KBM-7 (cell line): Measurements from ENCODE around the gene CUL4A.
"Not testable (repeated sequence)": the region's sequence is repeated elsewhere in the genome, so short reads cannot be mapped to it uniquely, and the experiment has no call there.

Experiments used
- DNase-seq: peaks from one replicate; pipeline ENCODE4 v3.0.0-alpha.2; 2015
- in situ Hi-C: fragments of 300-500 bp; cut with MboI; formaldehyde crosslinking; loops from 2 replicates; pipeline ENCODE4 v1.14.3; 2020; ENCODE audit warnings: low sequenced_read_pairs, low pct_unique_long_range_greater_than_20kb, mixed read lengths

Gene CUL4A

DNA sequence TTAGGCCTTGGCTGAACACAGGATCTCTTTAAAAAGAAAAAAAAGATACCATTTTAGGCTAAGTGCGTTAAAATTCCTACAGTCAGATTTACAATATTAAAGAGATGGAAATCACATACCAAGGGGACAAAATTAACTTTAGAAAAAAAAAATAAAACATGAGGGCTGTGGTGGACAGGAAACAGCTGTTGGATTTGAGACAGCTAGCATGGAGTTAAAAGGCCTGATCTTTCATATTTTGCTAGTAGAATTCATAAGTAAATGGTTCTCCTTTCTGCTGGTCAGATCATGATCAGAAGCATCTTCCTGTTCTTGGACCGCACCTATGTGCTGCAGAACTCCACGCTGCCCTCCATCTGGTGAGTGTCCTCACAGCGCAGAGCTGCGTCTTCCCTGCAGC is 19.7 kb downstream of the CUL4A start:
- no peak for DNase-seq
- in situ Hi-C loops: no loop called here

DNA sequence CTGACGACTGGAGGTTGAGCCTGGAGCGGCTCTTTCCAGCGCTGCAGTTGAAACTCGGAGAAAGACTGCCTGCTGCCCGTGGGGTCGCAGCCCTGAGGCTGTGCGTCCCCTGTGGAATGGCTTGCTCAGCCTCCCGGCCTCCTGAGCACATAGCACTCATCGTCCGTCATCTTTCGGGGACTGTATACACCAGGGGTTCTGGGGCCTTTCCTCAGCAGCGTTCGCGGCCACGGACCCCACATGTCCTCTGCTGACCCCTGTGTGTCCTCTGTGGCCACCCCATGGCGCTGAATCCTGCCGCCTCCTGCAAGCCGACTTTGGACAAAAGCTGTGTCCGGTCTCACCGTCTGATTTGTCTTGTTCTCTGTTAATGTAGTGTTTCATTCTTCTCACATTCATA is 20.4 kb downstream of the CUL4A start:
- DNase-seq: no peak
- in situ Hi-C loops: no loop called here

DNA sequence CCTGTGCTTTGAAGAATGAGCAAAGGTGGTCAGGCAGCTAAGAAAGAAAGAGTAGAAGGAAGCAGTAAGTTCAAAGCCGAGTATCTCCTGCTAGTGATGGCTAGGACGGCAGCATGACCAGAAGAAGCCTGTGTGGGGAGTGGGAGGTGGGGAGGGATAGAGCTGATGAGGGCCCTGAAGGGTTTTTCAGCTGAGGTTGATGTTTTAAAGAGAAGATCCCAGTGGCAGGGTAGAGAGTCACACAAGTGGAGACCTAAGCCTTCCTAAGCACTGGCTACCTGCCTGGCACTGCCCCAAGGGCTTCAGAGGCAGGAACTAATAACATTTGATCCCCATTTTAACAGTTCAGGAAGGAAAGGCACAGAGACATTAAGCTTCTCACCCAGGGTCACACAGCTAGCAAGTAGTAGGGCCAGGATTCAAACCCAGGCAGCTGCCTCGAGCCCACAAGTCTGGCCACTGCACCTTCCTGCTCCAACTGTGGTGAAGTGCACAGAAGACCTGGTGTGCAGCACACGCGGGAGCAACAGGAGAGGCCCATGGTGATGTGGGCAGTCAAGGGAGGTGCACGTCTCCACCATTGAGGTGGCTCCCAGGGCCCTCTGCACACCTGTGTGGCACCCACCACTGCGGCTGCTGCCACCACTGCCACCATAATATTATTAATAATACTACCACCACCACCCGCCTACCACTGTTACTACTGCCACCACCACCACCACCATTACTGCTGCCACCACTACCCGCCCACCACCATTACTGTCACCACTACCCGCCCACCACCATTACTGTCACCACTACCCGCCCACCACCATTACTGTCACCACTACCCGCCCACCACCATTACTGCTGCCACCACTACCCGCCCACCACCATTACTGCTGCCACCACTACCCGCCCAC is 22.1 kb downstream of the CUL4A start:
- in situ Hi-C loops: no loop called here
- DNase-seq: no peak

DNA sequence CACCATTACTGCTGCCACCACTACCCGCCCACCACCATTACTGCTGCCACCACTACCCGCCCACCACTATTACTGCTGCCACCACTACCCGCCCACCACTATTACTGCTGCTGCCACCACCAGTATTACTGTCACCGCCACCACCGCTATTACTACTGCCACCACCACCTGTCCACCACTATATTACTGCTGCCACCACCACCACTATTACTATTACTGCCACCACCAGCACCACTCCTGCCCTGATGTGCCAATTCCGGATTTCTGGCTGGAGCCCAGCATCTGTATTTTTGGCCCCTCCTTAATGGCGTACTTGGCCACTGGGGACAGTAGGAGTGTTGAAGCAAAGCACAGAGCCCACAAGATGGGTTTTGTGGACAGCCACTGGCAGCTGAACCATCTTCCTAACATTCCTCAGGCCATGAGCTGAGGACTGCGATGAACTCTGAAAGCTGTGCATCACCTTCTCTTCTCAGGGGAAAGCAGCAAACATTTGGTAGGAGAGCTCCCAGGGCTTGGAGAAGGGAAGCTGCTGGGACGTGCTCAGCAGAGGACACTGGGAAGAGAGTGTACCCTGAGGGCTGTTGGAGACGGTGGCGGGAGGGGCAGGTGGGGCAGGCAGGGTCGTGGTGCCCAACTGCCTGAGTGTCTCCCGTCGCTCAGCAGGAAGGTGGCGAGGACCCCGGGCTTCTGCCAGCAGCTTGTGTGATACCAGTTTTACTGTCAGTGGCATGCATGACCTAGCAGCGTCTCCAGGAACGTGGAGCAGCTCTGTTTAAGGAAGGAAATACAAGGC is 23.0 kb downstream of the CUL4A start:
- in situ Hi-C loops: no loop called here
- DNase-seq: no peak

DNA sequence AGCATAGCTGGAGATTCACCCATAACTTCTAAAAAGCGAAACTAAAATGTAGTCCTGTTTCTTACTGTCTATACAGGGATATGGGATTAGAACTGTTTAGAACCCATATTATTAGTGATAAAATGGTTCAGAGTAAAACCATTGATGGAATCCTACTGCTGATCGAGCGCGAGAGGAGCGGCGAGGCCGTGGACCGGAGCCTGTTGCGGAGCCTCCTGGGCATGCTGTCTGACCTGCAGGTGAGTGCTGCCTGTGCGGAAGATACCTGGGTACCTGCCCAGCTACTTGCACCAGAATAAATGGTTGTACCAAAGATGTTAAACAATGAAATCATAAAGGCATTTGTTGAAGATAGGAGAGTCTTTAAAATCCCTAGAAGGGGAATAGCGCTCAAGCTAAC is 23.7 kb downstream of the CUL4A start:
- DNase-seq: no peak
- in situ Hi-C loops: no loop called here

DNA sequence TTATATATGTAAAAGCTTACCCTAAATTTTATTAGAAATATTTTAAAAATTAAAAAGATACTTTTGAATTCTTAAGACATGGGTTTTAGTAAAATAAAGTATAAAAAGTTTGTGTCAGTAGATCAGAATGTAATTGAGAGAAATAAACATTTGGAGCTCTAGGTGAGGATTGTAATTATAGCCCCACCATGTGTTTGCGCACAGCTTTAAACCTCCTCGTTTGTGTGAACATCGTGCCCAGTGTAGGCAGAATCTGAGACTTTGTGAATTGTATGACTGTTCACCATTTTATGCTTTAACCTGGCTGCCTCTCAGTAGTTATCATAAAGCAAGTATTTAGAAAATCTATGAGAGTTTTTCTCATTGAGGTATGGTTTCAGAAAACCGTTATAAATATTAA is 29.1 kb downstream of the CUL4A start:
- in situ Hi-C loops: no loop called here
- DNase-seq: no peak

DNA sequence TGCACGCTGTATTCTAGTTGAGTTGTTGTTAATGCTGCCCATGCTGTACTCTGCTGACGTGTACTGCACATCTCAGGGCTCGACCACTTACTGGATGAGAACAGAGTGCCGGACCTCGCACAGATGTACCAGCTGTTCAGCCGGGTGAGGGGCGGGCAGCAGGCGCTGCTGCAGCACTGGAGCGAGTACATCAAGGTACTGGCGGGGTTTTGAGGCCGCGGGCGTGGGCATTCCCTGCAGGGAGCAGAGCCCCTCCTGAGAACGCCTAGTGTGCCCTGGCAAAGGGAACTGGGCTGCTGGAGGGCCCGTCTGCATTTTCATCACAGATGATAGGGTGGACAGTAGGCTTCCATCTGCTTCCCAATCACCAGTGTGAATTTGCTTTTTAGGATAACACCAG is 29.9 kb downstream of the CUL4A start:
- DNase-seq: no peak
- in situ Hi-C loops: no loop called here

DNA sequence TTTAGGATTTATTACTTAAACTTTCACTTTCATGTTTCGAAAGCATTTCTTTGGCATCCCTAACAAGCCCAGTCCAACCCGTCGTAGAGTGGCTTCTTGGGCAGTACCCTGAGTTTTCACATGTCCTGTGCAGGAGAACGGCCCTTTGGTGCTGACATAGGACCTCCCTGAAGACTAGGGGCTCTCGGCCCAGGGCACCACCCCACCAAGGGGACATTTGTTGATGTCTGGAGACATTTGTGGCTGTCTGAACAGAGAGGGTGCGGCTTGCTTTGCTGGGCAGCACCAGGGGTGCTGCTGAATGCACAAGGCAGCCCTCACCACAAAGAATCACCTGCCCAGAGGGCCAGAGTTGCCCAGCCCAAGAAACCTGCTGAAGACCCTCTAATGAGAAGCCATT is 30.6 kb downstream of the CUL4A start:
- DNase-seq: no peak
- in situ Hi-C loops: no loop called here

DNA sequence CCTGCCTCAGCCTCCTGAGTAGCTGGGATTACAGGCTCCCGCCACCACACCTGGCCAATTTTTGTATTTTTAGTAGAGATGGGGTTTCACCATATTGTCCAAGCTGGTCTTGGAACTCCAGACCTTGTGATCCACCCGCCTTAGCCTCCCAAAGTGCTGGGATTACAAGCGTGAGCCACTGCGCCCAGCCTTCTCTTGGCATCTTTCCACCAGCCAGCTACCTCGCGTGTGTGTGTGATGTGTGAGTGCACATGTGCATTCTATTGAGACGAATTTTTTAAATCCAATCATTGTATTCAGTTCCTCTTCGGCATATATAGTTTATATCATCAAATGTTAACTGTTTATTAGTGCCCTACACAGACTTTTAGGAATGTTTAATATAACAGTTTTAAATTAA is 32.2 kb downstream of the CUL4A start:
- DNase-seq, in situ Hi-C loops: not testable (repeated sequence)

DNA sequence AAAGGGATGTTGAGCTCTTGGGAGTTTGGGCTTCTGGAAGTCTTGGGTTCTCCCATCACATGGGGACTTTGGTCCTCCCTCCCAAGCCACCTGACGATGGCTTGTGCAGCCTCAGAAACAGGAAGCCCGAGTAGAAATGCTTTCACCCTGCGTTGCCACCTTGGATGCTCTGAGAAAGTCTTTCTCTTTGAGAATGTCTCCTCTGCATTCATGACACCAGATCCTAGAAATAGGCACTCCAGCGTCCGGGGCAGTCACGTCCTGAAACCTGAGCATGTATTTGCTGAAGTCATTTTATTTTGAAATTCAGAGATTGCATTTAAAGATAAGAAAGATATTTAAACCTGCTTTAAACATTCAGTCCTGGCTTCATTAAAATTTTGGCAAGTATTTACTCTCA is 34.4 kb downstream of the CUL4A start:
- in situ Hi-C loops: no loop called here
- no peak for DNase-seq

DNA sequence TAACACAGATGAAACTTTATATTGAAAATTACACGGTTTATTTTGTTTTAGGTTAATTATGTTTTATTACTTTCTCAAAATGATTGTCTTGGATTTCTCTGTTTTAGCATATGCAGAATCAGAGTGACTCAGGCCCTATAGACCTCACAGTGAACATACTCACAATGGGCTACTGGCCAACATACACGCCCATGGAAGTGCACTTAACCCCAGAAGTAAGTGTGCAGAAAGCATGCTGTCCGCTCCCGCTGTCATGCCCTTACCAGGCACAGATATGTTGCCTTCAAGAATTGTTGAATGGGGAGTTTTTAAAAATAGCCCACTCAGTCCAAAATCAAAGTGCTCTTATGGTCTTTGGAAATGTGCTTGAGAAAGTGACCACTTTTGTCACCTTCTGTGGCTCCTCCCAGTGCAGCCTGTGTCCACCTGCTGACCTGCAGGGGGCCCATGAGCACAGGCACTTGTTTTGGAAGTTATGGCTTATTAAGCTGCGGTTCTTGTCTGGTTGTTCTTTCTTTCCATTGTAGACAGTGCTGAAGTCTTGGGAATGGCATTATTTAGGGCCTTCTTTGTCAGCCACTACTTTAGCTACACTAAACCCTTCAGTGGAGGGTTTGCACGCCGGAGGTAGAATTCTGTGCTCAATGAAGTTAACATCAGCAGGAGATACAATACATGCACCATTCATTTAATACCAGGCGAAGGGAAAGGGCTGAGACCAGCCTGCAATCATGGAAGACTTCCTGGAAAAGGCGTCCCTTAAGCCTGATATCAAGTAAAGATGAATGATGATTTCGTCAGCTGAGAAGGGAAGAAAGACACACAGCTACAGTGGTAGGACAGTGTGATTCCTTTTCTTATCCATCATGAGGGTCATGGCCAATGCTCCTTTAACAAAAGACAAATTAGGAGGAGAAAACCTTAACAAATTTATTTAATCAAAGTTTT is 36.7 kb downstream of the CUL4A start:
- DNase-seq: no peak
- in situ Hi-C loops: no loop called here

DNA sequence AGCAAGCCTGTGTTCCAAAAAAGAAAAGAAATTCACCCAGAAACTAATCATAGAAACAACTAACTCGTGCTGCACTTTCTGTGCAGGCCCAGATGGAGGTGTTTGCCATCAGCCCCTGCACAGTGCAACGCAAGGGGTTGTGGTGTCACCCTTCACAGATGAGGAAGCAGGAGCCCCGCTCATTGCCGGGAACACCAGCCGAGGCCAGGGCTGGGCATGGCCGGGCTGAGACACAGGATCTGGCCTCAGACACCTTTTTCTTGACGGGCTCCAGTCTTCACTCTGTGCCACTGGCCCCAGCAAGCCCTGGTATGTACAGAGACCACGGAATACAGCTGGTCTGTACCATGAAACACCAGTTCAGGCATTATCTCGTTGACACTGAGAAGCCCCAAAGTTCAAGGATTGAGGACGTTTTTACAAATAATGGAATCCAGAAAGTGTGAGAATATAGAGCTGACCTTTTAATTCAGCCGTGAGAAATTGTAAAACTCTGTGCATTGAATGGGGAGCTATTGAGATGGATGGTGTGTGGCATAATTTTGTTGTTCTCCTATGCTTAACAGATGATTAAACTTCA is 43.2 kb downstream of the CUL4A start:
- DNase-seq: no peak
- in situ Hi-C loops: no loop called here

DNA sequence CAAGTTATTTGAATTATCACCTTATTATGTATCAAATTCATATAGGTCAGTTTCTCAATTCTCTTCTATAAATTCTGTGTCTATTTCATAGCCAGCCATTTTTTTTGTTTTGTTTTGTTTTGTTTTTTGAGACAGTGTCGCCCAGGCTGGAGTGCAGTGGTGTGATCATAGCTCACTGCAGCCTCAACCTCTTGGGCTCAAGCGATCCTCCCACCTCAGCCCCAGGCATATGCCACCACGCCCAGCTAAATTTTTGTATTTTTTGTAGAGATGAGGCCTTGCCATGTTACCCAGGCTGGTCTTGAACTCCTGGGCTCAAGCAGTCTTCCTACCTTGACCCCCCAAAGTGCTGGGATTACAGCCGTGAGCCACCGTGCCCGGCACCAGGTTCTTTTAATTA is 48.5 kb downstream of the CUL4A start:
- in situ Hi-C loops, DNase-seq: not testable (repeated sequence)

DNA sequence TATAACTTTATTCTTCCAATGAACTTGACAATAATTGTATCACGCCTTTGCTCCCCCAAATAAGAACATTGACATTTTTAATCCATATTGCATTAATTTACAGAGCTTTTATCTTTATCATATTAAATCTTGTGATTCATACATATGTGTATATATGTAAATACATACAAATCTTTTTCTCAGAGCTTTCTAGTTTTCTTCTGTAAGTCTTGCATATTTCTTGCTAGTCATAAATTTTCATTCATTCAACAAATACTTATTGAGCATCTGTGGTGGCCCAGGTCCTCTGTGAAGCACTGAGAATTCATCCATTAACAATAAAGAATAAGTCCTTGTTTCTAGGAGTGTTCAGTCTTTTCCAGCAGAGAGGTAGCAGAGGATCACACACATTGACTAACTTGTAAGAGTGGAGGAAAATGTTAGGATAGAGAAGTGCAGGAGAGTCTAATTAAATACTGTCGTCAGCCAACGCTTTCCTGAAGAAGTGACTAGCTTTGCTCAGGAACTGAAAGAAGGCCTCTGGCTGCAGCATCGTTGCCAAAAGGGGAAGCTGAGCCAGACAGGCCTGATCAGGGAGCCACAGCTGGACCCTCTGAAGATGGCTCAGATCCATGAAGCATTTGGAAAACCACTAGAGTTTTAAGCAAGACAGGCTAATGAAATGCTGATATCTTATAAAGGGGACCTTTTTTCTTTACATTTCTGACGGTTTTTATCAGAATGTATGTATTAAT is 49.1 kb downstream of the CUL4A start:
- in situ Hi-C loops: no loop called here
- DNase-seq: peak; percentile 14

DNA sequence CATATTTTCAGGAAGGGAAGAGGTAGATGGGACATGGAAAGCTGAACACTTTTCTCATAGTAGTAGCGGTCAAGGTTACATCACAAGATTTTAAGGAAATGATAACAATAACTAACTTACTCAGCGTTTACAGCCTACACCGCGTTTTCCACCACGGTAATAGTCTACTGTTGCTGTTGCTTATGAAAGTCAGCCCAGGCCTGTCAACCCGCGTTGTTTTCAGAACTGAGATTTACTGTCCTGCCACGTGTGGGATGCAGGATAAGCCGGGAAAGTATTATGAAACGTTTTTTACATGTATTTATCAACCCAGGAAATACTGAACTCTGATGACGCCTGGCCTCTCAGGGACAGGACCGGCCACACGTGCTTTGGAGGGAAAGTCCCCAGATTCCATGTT is 51.6 kb downstream of the CUL4A start:
- no peak for DNase-seq
- in situ Hi-C loops: no loop called here

DNA sequence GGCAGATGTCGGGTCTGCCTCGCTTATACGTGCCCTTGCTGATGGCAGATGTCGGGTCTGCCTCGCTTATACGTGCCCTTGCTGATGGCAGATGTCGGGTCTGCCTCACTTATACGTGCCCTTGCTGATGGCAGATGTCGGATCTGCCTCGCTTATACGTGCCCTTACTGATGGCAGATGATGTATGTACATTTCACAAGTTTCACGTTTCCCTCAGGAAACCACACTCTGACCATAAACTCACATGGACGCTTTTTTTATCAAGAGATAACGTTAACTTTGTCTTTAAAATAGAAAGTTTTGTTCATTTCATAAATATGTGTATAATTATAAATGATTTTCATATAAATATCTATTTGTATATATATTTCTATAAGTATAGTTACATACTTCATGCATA is 53.6 kb downstream of the CUL4A start:
- in situ Hi-C loops: not testable (repeated sequence)

DNA sequence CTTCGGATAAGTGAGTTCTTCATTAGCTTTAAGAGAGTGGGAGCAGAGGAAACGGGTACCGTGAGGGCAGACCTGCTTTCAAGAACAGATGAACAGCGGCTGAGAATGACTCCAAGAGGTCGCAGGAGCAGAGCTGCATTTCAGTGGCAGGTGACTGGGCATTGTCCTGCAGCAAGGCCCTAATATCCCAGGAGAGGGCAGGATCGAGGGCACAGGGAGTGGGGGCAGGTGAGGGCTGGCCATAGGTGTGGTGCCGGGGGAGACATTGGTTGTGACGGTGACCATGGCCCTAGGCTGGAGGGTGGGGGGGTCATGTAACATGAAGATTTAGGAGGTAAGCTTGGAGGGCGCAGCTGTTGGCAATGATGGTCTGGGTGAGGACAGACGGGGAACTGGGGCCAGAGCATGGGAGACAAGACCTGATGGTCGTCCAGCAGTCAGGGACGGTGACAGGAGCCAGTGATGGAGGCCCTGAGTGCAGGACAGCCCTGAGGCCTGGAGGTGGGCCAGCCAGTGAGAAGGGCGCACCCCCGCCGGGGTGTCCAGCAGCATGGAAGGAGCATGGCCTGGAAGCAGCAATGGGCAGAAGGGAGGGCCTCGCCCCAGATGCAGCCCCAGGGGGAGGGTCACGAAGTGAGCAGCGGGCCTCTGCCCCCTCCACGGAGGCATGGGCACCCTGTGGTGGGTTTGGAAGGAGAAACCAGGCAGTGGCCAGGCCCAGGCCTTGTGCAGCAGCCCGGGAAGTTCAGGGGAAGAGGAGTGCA is 58.4 kb downstream of the CUL4A start:
- DNase-seq: no peak
- in situ Hi-C loops: no loop called here

More for the DNA sequence above, 53.6 kb downstream of the CUL4A start:
- not testable (repeated sequence) for DNase-seq

DNA sequence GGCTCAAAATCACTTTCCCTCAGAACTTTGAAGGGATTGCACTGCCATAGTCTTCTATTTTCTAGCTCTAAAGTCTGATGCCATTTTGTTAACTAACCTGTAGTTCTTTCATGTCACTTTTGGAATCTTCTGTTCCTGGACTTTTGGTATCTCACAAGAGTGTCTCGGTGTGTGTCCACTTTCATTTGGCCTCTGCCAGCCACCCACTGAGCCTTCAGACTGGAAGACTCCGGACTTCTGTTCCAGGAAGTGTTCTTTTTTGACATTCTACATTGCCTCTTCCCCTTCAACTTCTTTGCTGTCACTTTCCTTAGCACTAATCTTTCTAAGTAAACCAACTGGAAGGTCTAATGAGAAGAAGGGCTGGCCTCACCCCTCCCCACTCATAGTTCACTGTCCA is 62.6 kb downstream of the CUL4A start:
- in situ Hi-C loops: no loop called here
- DNase-seq: no peak
